Prostate gland (tissue), 2 donors: ENCODE data around the gene KRTAP20-1. TPM values are rescaled to one million over a fixed set of nuclear protein-coding genes. Genes with fewer than 3 reads are reported as not detected.

Source experiments
- DNase-seq: peaks from one replicate; pipeline ENCODE4 v3.0.0-alpha.2; 2019; ENCODE audit warnings: low spot score
- H3K27ac ChIP-seq, 2 donors: fragments of 200-600 bp; sonication (generic); 2 replicates each; pipeline ENCODE4 v1.5.1; 2017 to 2019
- H3K27me3 ChIP-seq: fragments of 200-600 bp; sonication (generic); replicated peaks from 2 replicates; pipeline ENCODE4 v1.5.1; 2019; ENCODE audit not compliant: insufficient read depth
- H3K36me3 ChIP-seq, 2 donors: fragments of 200-600 bp; sonication (generic); 1 replicate in 1 of 2; 2 replicates in 1 of 2; pipeline versions ENCODE4 v1.5.1 to v1.8.1; 2017 to 2019
- H3K4me1 ChIP-seq: fragments of 200-600 bp; sonication (generic); replicated peaks from 2 replicates; pipeline ENCODE4 v1.5.1; 2019
- H3K4me3 ChIP-seq, 2 donors: fragments of 200-600 bp; sonication (generic); 2 replicates each; pipeline ENCODE4 v1.5.1; 2017 to 2019
- H3K9me3 ChIP-seq: fragments of 200-600 bp; sonication (generic); 2 replicates; pipeline ENCODE4 v1.5.1; 2017
- POLR2A ChIP-seq: fragments of 450-650 bp; IDR thresholded peaks from one replicate; pipeline ENCODE4 v1.6.1; 2016; ENCODE audit warnings: antibody characterized with exemption, mild to moderate bottlenecking
- POLR2AphosphoS5 ChIP-seq: sonication (generic); formaldehyde crosslinking; IDR thresholded peaks from one replicate; pipeline ENCODE4 v1.6.1; 2017; ENCODE audit warnings: antibody characterized with exemption
- WGBS: methylation state at CpG from one replicate; pipeline ENCODE4 v1.1.5; 2018; 5-methylcytosine and 5-hydroxymethylcytosine counted together
- intact Hi-C: fragments of 100-400 bp; cut with DNase I; formaldehyde crosslinking; loops from one replicate; pipeline ENCODE4 v1.14.2; 2022
- total RNA-seq, 2 donors: library from RNA; depleted of rRNA; stranded (reverse); fragments of >200 nt; gene quantifications; one replicate each; pipeline ENCODE4 v1.1.0, GENCODE V29; 2016
- TF ChIP-seq, protein P1 (sequence below), 4 experiments: fragments of 200-600 bp in 2 of 4; fragments of 450-650 bp in 2 of 4; sonication (generic) in 2 of 4; IDR thresholded peaks; 1 replicate in 3 of 4; 2 replicates in 1 of 4; pipeline ENCODE4 v1.5.1; 2016 to 2019; ENCODE audit warnings: antibody characterized with exemption in 4 of 4, mild to moderate bottlenecking in 2 of 4, moderate library complexity in 2 of 4

KRTAP20-1 gene
- total RNA-seq, 2 donors from 2014 or later, result not detected

DNA sequence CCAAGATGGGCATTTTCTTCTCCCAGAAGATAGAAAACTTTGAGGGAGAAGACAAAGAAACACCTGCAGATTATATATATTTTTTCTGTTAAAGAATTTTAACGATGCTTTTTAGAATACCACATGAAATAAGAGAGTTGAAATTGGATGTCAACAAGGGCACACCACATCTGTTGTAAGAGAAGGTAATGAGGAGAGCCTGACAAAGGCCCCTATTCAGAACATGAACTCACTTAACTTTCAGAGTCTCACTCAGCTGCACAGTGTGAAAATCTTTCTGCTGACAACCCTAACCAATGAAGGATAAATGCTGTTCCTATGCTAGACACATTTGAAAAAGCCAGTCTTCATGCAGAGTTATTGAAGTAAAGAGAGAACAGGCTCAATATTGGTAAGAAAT is 33.4 kb upstream of the KRTAP20-1 start:
- H3K27me3 ChIP-seq, result no peaks in the 10 kb centered on the region
- no peaks in the 10 kb centered on the region for H3K9me3 ChIP-seq
- H3K36me3 ChIP-seq, result no peaks in the 10 kb centered on the region
- H3K4me1 ChIP-seq, result no peaks in the 10 kb centered on the region
- no peak overlapping the region for H3K4me3 ChIP-seq
- WGBS, result 47% methylated on average over 1 of the region's 1 CpG
- no peak for TF ChIP-seq POLR2AphosphoS5
- TF ChIP-seq, protein P1, sequence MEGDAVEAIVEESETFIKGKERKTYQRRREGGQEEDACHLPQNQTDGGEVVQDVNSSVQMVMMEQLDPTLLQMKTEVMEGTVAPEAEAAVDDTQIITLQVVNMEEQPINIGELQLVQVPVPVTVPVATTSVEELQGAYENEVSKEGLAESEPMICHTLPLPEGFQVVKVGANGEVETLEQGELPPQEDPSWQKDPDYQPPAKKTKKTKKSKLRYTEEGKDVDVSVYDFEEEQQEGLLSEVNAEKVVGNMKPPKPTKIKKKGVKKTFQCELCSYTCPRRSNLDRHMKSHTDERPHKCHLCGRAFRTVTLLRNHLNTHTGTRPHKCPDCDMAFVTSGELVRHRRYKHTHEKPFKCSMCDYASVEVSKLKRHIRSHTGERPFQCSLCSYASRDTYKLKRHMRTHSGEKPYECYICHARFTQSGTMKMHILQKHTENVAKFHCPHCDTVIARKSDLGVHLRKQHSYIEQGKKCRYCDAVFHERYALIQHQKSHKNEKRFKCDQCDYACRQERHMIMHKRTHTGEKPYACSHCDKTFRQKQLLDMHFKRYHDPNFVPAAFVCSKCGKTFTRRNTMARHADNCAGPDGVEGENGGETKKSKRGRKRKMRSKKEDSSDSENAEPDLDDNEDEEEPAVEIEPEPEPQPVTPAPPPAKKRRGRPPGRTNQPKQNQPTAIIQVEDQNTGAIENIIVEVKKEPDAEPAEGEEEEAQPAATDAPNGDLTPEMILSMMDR (IDR thresholded peaks at IDR 0.05), result no peak
- no peak for DNase-seq
- H3K27ac ChIP-seq, result no peak overlapping the region
- intact Hi-C loops, result no loop called here

DNA sequence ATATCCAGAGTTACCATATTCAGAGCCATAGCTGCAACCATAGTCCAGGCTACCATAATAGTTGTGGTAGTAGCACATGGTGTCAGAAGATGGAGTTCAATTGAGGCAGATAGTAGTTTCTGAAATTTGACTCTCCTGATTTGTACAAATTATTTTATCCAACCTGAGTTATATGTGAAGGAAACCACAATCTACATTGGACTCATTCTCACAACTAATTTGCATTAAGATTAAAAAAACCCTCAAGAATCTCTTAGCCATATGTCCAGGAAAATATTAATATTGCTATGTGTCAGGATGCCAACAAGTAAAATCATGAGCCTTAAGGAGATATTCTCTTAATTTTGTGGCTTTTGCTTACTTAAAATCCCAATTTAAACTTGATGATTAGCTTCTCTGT is 25.9 kb upstream of the KRTAP20-1 start, which contains the start of gene KRTAP22-2:
Gene KRTAP22-2 (minus strand): TSS at position 101 of the 400 bp plus-strand sequence.
- H3K9me3 ChIP-seq, result no peaks in the 10 kb centered on the region
- no peak within 1 kb of the TSS for H3K27ac ChIP-seq
- no peak for TF ChIP-seq POLR2A
- TF ChIP-seq, protein P1 (IDR thresholded peaks at IDR 0.05), result no peak
- no peak for TF ChIP-seq POLR2AphosphoS5
- H3K36me3 ChIP-seq, result no peaks in the 10 kb centered on the region
- no peaks in the 10 kb centered on the region for H3K27me3 ChIP-seq
- no peak for DNase-seq
- no peak within 1 kb of the TSS for H3K4me3 ChIP-seq
- H3K4me1 ChIP-seq, result no peaks in the 10 kb centered on the region
- intact Hi-C loops, result no loop called here

DNA sequence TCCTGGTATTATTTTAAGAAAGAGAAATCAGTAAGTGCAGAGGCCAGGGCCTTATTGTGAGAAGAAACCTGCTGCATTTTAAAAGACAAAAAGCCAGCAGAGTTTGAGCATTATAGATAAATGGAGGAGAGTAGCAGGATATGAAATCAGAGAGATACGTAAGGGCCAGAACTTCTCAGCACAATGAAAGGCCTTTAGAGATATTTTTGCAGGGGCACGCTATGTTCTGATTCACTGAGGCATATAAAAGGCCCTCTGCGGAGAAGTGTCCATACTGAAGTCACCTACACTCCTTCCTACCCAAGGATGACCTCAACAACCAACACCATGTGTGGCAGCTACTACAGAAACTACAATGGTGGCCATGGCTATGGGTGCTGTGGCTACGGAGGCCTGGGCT is 24.1 kb upstream of the KRTAP20-1 start, which contains the start of gene KRTAP6-3:
Gene KRTAP6-3 (plus strand): TSS at position 301 of the 400 bp plus-strand sequence. CDS start 6 bp downstream, at position 307.
- TF ChIP-seq POLR2A (no peak), POLR2AphosphoS5 (no peak)
- TF ChIP-seq, protein P1 (IDR thresholded peaks at IDR 0.05), result no peak
- H3K9me3 ChIP-seq, result no peaks in the 10 kb centered on the region
- no peaks in the 10 kb centered on the region for H3K27me3 ChIP-seq
- 93% methylated on average over 4 of the region's 4 CpGs for WGBS
- no peaks in the 10 kb centered on the region for H3K36me3 ChIP-seq
- DNase-seq, result no peak
- intact Hi-C loops, result no loop called here
- H3K27ac ChIP-seq, result no peak within 1 kb of the TSS
- H3K4me3 ChIP-seq, result no peak within 1 kb of the TSS
- H3K4me1 ChIP-seq, result no peaks in the 10 kb centered on the region

DNA sequence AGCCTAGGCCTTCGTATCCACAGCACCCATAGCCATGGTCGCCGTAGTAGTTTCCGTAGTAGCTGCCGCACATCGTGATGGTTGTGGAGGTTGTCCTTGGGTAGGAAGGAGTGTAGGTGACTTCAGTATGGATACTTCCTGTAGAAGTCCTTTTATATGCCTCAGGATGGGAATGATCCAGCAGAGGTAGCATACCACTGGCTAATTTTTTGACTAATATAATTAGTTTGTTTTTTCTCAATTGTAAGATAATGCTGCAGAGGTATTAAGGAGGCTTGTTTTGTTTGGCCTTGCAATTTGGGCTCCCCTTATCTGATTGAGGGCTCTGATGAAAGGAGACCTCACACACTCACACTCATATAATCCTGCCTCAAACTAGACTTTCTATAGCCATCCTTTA is 17.4 kb upstream of the KRTAP20-1 start, which contains the start of gene KRTAP6-2:
Gene KRTAP6-2 (minus strand): TSS at position 101 of the 400 bp plus-strand sequence. CDS start 28 bp downstream, at position 73.
- H3K27ac ChIP-seq, result no peak within 1 kb of the TSS
- no peak for DNase-seq
- no peaks in the 10 kb centered on the region for H3K27me3 ChIP-seq
- H3K4me1 ChIP-seq, result no peaks in the 10 kb centered on the region
- 96% methylated on average over 6 of the region's 6 CpGs for WGBS
- intact Hi-C loops, result no loop called here
- no peaks in the 10 kb centered on the region for H3K36me3 ChIP-seq
- no peak within 1 kb of the TSS for H3K4me3 ChIP-seq
- no peaks in the 10 kb centered on the region for H3K9me3 ChIP-seq
- TF ChIP-seq POLR2AphosphoS5, result no peak
- no peak for TF ChIP-seq POLR2A
- TF ChIP-seq, protein P1 (IDR thresholded peaks at IDR 0.05), result no peak

DNA sequence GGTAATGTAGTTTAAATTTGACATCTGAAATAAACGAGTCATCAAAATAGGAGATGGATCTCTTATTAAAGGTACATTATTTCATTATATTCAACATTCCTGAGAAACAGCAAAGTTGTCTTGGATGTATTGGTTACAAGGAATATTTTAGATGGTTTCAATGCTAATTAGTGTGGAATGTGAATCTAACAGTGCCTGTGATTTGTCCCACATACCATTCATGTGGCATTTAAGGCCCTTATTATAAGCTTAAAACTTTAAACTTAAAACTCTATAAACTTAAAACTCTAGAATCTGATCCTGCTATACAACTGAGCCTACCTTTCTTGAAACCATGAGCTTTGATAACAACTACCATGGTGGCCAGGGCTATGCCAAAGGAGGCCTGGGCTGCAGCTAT is 15.4 kb upstream of the KRTAP20-1 start, which contains the start of gene KRTAP22-1:
Gene KRTAP22-1 (plus strand): TSS at position 301 of the 400 bp plus-strand sequence.
- no peak within 1 kb of the TSS for H3K27ac ChIP-seq
- intact Hi-C loops, result no loop called here
- H3K36me3 ChIP-seq, result no peaks in the 10 kb centered on the region
- H3K4me3 ChIP-seq, result no peak within 1 kb of the TSS
- no peaks in the 10 kb centered on the region for H3K9me3 ChIP-seq
- no peaks in the 10 kb centered on the region for H3K27me3 ChIP-seq
- no peak for DNase-seq
- H3K4me1 ChIP-seq, result no peaks in the 10 kb centered on the region
- no peak for TF ChIP-seq POLR2AphosphoS5
- no peak for TF ChIP-seq POLR2A
- TF ChIP-seq, protein P1 (IDR thresholded peaks at IDR 0.05), result no peak
- WGBS, result 0% methylated on average over 1 of the region's 1 CpG
